OCI-LY7 (cell line): ENCODE results near the gene OAF. TPM values are rescaled to one million over a fixed set of nuclear protein-coding genes. Genes with fewer than 3 reads are reported as not detected.

Experiments used
- BruUV-seq: library from RNA; stranded (reverse); fragments of 400-500 nt; replicated peaks from 2 replicates; lab custom pipeline; 2021; lab: Mats Ljungman, UMichigan
- CTCF ChIA-PET: fragments of 300-600 bp; sonication (Branson Sonifier 250); formaldehyde crosslinking; loops from one replicate; lab custom pipeline; 2022; ENCODE audit warnings: antibody characterized with exemption; ENCODE audit not compliant: unreplicated experiment; lab: Charles Lee
- POLR2A ChIA-PET: fragments of 300-600 bp; sonication (Branson Sonifier 250); formaldehyde crosslinking; loops from one replicate; lab custom pipeline; 2022; ENCODE audit warnings: antibody characterized with exemption; lab: Charles Lee
- DNase-seq: peaks from one replicate; pipeline ENCODE4 v3.0.0-alpha.2; 2015; ENCODE audit warnings: low spot score
- H2AFZ ChIP-seq: fragments of 200-600 bp; sonication (generic), shearing (Covaris generic); 2 replicates; pipeline ENCODE4 v1.6.1; 2014; ENCODE audit warnings: mild to moderate bottlenecking, antibody characterized with exemption, low read length, moderate library complexity
- H3K27ac ChIP-seq: fragments of 200-600 bp; sonication (generic); 2 replicates; pipeline ENCODE4 v1.5.1; 2014; ENCODE audit warnings: mixed run types, low read depth, mild to moderate bottlenecking, moderate library complexity, low read length, inconsistent platforms; ENCODE audit not compliant: poor library complexity, severe bottlenecking
- H3K36me3 ChIP-seq: fragments of 200-600 bp; sonication (generic); 2 replicates; pipeline ENCODE4 v1.6.1; 2014; ENCODE audit warnings: mild to moderate bottlenecking, antibody characterized with exemption, low read length, moderate library complexity, mixed read lengths; ENCODE audit not compliant: insufficient read depth
- H3K4me1 ChIP-seq: fragments of 200-600 bp; sonication (generic); 2 replicates; pipeline ENCODE4 v1.5.1; 2014; ENCODE audit warnings: mild to moderate bottlenecking, low read length; ENCODE audit not compliant: insufficient read depth, poor library complexity, severe bottlenecking
- H3K4me2 ChIP-seq: fragments of 200-600 bp; sonication (generic); 2 replicates; pipeline ENCODE4 v1.6.1; 2014; ENCODE audit warnings: mild to moderate bottlenecking, low read length
- H3K4me3 ChIP-seq: fragments of 200-600 bp; sonication (generic); 2 replicates; pipeline ENCODE4 v1.5.1; 2014; ENCODE audit warnings: mild to moderate bottlenecking, low read depth, low read length; ENCODE audit not compliant: poor library complexity, severe bottlenecking
- H3K79me2 ChIP-seq: fragments of 200-600 bp; sonication (generic); 2 replicates; pipeline ENCODE4 v1.6.1; 2016; ENCODE audit warnings: low read depth, mild to moderate bottlenecking, low read length, moderate library complexity, mixed read lengths; ENCODE audit not compliant: insufficient read depth
- H3K9me2 ChIP-seq: fragments of 200-600 bp; sonication (generic); 2 replicates; pipeline ENCODE4 v1.6.1; 2016; ENCODE audit warnings: mild to moderate bottlenecking, low read length, mixed read lengths; ENCODE audit not compliant: insufficient read depth
- H3K9me3 ChIP-seq: fragments of 200-600 bp; sonication (generic); 2 replicates; pipeline ENCODE4 v1.6.1; 2014; ENCODE audit warnings: mild to moderate bottlenecking, mixed run types, low read length, mixed read lengths
- H4K20me1 ChIP-seq: fragments of 200-600 bp; sonication (generic); 2 replicates; pipeline ENCODE4 v1.6.1; 2014; ENCODE audit warnings: mild to moderate bottlenecking, antibody characterized with exemption, low read length, moderate library complexity, mixed read lengths; ENCODE audit not compliant: insufficient read depth
- EZH2phosphoT487 ChIP-seq: fragments of 200-600 bp; sonication (generic); IDR thresholded peaks from 2 replicates; pipeline ENCODE4 v1.6.1; 2018; ENCODE audit warnings: low read depth, borderline replicate concordance, mild to moderate bottlenecking, mixed run types, antibody characterized with exemption, low read length, moderate library complexity, mixed read lengths
- intact Hi-C: fragments of 100-400 bp; cut with micrococcal nuclease; formaldehyde crosslinking; loops from one replicate; pipeline ENCODE4 v1.10.0; 2022; ENCODE audit not compliant: unreplicated experiment
- total RNA-seq, 2 experiments: library from RNA; depleted of rRNA in 1 of 2; stranded (reverse); fragments of >200 nt in 1 of 2; shearing (Covaris generic) in 1 of 2; gene quantifications; 2 replicates each; pipeline ENCODE4 v1.2.3, GENCODE V29; 2014 to 2022
- TF ChIP-seq, protein P1 (sequence below): fragments of 200-600 bp; sonication (generic); conservative IDR thresholded peaks from 2 replicates; pipeline ENCODE4 v1.5.1; 2014; ENCODE audit warnings: mild to moderate bottlenecking, antibody characterized with exemption, low read length, moderate library complexity, mixed read lengths

OAF gene
- total RNA-seq, 2 experiments from 2014 or later = 3.4 to 3.8 TPM

DNA sequence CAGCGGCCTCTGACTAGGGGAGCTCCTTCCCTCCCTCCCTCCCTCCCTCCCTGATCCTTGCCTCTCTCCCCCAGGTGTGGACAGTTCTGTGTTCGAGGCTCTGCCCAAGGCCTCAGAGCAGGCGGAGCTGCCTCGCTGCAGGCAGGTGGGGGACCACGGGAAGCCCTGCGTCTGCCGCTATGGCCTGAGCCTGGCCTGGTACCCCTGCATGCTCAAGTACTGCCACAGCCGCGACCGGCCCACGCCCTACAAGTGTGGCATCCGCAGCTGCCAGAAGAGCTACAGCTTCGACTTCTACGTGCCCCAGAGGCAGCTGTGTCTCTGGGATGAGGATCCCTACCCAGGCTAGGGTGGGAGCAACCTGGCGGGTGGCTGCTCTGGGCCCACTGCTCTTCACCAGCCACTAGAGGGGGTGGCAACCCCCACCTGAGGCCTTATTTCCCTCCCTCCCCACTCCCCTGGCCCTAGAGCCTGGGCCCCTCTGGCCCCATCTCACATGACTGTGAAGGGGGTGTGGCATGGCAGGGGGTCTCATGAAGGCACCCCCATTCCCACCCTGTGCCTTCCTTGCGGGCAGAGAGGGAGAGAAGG lies 18.1 kb downstream of the OAF start:
- TF ChIP-seq, protein P1, sequence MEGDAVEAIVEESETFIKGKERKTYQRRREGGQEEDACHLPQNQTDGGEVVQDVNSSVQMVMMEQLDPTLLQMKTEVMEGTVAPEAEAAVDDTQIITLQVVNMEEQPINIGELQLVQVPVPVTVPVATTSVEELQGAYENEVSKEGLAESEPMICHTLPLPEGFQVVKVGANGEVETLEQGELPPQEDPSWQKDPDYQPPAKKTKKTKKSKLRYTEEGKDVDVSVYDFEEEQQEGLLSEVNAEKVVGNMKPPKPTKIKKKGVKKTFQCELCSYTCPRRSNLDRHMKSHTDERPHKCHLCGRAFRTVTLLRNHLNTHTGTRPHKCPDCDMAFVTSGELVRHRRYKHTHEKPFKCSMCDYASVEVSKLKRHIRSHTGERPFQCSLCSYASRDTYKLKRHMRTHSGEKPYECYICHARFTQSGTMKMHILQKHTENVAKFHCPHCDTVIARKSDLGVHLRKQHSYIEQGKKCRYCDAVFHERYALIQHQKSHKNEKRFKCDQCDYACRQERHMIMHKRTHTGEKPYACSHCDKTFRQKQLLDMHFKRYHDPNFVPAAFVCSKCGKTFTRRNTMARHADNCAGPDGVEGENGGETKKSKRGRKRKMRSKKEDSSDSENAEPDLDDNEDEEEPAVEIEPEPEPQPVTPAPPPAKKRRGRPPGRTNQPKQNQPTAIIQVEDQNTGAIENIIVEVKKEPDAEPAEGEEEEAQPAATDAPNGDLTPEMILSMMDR = peak; percentile 53
- no peak for TF ChIP-seq EZH2phosphoT487
- Histone ChIP-seq H3K36me3 (no peaks in the 10 kb centered on the region), H3K79me2 (no peaks in the 10 kb centered on the region), H2AFZ (no peak overlapping the region), H3K4me3 (no peak overlapping the region), H4K20me1 (no peaks in the 10 kb centered on the region), H3K4me1 (peaks cover 10% of the 10 kb centered on the region), H3K4me2 (no peak overlapping the region), H3K27ac (no peak overlapping the region), H3K9me2 (no peaks in the 10 kb centered on the region), H3K9me3 (no peaks in the 10 kb centered on the region)
- DNase-seq = peak; percentile 13
- ChIA-PET POLR2A (no interaction called here), CTCF (interaction anchor here (0.7 kb wide), 1 partner anchor 105 kb away, joined by 3 read pairs; no protein-coding TSS in a partner anchor)
- no TSS peak for BruUV-seq
- intact Hi-C loops = no loop called here

DNA sequence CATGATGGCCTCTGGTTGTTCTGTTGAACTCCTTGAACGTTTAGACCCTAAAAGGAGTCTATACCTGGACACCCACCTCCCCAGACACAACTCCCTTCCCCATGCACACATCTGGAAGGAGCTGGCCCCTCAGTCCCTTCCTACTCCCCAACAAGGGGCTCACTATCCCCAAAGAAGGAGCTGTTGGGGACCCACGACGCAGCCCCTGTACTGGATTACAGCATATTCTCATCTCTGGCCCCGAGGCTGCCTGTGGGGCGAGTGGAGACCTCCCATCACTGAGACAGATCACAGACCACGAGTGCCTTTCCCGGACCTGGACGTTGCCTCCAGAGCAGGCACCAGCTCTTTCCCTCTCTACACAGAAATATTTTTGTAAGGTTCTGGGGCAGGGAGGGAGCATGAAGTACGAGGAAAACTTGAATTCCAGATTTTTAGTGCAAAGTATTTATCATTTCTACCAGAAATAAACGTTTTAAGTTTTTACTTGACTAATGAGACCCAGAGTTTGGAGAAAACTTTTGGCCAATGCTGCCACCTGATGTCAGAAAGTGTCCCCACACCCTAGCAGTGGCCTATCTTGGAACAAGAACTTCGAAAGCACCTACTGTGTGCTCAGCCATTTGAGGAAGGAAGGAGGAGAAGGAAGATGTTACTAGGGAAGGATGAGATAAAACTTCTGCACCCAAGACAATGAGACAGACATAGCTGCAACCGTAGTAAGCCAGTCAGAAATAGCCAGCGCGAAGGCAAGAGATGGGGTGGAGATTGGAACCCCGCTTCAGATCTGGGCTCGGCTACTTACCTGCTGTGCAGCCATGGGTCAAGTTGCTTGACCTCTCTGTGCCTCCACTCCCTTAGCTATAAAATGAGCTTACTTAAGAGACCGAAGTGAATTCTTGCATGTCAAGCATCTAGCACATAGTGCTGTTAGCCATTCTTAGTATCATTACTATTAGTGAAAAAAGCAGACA lies 18.9 kb downstream of the OAF start:
- BruUV-seq = no TSS peak
- DNase-seq = peak; percentile 25
- ChIA-PET CTCF (no interaction called here), POLR2A (no interaction called here)
- no peak overlapping the region for H3K27ac ChIP-seq
- TF ChIP-seq, protein P1 = peak; percentile 77
- no peak for TF ChIP-seq EZH2phosphoT487
- no peak overlapping the region for H2AFZ ChIP-seq
- H3K4me2 ChIP-seq = no peak overlapping the region
- H3K36me3 ChIP-seq = no peaks in the 10 kb centered on the region
- intact Hi-C loops = loop anchor here (1.0 kb wide), 1 partner anchor 57 kb away; no protein-coding TSS in a partner anchor
- no peaks in the 10 kb centered on the region for H4K20me1 ChIP-seq
- H3K9me3 ChIP-seq = no peaks in the 10 kb centered on the region
- H3K4me3 ChIP-seq = no peak overlapping the region
- H3K9me2 ChIP-seq = no peaks in the 10 kb centered on the region
- H3K79me2 ChIP-seq = no peaks in the 10 kb centered on the region
- peaks cover 8% of the 10 kb centered on the region for H3K4me1 ChIP-seq
